Mesodermal cell (in vitro differentiated cells): ENCODE data around the gene KCTD16.

Experiments
- H3K27ac ChIP-seq: 2 replicates; pipeline ENCODE4 v1.7.0; 2013; ENCODE audit warnings: mild to moderate bottlenecking, low read depth, low read length, moderate library complexity; ENCODE audit not compliant: severe bottlenecking
- H3K36me3 ChIP-seq: 2 replicates; pipeline ENCODE4 v1.7.1; 2013; ENCODE audit warnings: mild to moderate bottlenecking, low read length, moderate library complexity; ENCODE audit not compliant: control insufficient read depth, insufficient read depth
- H3K4me1 ChIP-seq: one replicate; pipeline ENCODE4 v1.7.1; 2013; ENCODE audit warnings: mild to moderate bottlenecking, low read length; ENCODE audit not compliant: insufficient read depth, control insufficient read depth, poor library complexity, severe bottlenecking
- H3K4me3 ChIP-seq: 2 replicates; pipeline ENCODE4 v1.7.0; 2013; ENCODE audit warnings: low read length, control low read depth, mild to moderate bottlenecking; ENCODE audit not compliant: insufficient read depth, poor library complexity, severe bottlenecking; ENCODE audit errors: extremely low read depth
- H3K9me3 ChIP-seq: 2 replicates; pipeline ENCODE4 v1.7.1; 2013; ENCODE audit warnings: mild to moderate bottlenecking, low read length, moderate library complexity; ENCODE audit not compliant: control insufficient read depth
- WGBS, 2 experiments: methylation state at CpG; one replicate each; pipeline ENCODE4 v1.1.5; 2013; ENCODE audit warnings: missing lambda C conversion rate in 2 of 2; ENCODE audit not compliant: insufficient coverage in 2 of 2; 5-methylcytosine and 5-hydroxymethylcytosine counted together

The KCTD16 gene

DNA sequence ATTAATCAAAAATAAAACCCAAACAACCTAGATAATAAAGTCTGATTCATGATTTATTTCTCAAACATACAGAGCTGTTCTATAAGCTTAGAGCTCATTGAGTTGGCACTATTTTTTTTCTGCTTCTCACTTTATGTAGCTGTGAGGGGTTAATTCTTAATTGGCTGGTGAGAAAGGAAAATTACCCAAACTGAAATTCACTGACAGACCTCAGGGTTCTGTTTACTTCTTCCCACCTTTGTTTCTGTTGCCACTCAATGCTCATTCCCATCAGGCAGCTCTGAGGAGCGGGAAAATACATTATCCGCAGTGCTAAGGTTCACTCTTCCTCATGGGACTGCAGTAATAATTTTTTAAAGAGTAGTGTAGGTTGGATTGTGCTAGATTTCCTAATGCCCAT lies 139.9 kb downstream of the KCTD16 start:
- no CpG with 5 or more reads among the region's 2 CpGs for WGBS, 2 experiments
- H3K9me3 ChIP-seq: no peaks in the 10 kb centered on the region
- H3K4me1 ChIP-seq: no peaks in the 10 kb centered on the region
- H3K27ac ChIP-seq: no peak overlapping the region
- H3K36me3 ChIP-seq: no peaks in the 10 kb centered on the region
- no peak overlapping the region for H3K4me3 ChIP-seq

- H3K4me1 ChIP-seq: no peaks in the 10 kb centered on the region
- H3K4me3 ChIP-seq: no peak overlapping the region
- no peaks in the 10 kb centered on the region for H3K36me3 ChIP-seq
- H3K9me3 ChIP-seq: no peaks in the 10 kb centered on the region
- WGBS, 2 experiments: no CpG with 5 or more reads among the region's 1 CpG
- H3K27ac ChIP-seq: no peak overlapping the region
Measured at GRCh38 chr5:144313147-144313726, 142.6 kb downstream of the KCTD16 start.

- Histone ChIP-seq H3K4me3 (no peak overlapping the region), H3K27ac (no peak overlapping the region), H3K4me1 (no peaks in the 10 kb centered on the region), H3K36me3 (no peaks in the 10 kb centered on the region), H3K9me3 (no peaks in the 10 kb centered on the region)
- WGBS, 2 experiments: 80 to 82% methylated on average over 3 of the region's 4 CpGs
Measured at GRCh38 chr5:144315026-144315425, 144.4 kb downstream of the KCTD16 start.

DNA sequence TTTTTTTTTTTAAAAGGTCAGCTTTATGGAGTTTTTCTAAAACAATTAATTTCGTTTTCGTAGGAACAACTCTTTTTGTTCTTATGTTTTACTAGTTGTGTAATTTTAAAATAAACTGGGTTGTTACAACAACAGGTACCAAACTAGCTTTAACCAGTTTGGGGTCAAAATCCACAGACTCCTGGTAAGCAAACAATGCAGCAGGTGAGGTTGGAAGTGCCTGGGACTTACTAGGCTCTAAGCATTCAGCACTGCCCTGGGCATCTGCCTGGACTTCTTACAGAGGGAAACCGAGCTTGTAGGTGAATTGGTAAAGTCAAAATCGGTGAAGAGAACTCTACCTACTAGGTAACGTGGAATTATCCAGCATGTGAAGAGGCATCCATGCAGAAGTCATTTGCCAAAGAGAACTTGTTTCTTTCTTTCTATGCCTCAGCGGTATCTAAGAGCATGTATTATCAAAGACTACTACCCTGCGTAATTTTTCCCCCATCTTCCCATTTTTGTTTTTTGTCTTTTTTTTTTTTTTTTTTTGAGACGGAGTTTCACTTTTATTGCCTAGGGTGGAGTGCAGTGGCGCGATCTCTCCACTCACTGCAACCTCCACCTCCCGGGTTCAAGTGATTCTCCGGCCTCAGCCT lies 145.4 kb downstream of the KCTD16 start:
- 88 to 100% methylated on average over 1 to 8 of the region's 12 CpGs for WGBS, 2 experiments
- H3K4me3 ChIP-seq: no peak overlapping the region
- H3K27ac ChIP-seq: no peak overlapping the region

GRCh38 chr5:144318011-144318410 lies 147.3 kb downstream of the KCTD16 start:
- H3K4me1 ChIP-seq: no peaks in the 10 kb centered on the region
- H3K27ac ChIP-seq: no peak overlapping the region
- no peaks in the 10 kb centered on the region for H3K9me3 ChIP-seq
- no peaks in the 10 kb centered on the region for H3K36me3 ChIP-seq
- H3K4me3 ChIP-seq: no peak overlapping the region
- 25 to 46% methylated on average over 1 to 3 of the region's 3 CpGs for WGBS, 2 experiments

More for the DNA sequence above, 145.4 kb downstream of the KCTD16 start:
- Histone ChIP-seq H3K36me3 (no peaks in the 10 kb centered on the region), H3K9me3 (no peaks in the 10 kb centered on the region), H3K4me1 (no peaks in the 10 kb centered on the region)

GRCh38 chr5:144318460-144318859 lies 147.8 kb downstream of the KCTD16 start:
- Histone ChIP-seq H3K4me3 (no peak overlapping the region), H3K36me3 (no peaks in the 10 kb centered on the region), H3K9me3 (no peaks in the 10 kb centered on the region), H3K4me1 (no peaks in the 10 kb centered on the region), H3K27ac (no peak overlapping the region)
- whole genome bisulfite sequencing, 2 experiments: 25 to 30% methylated on average over 2 to 4 of the region's 4 CpGs

DNA sequence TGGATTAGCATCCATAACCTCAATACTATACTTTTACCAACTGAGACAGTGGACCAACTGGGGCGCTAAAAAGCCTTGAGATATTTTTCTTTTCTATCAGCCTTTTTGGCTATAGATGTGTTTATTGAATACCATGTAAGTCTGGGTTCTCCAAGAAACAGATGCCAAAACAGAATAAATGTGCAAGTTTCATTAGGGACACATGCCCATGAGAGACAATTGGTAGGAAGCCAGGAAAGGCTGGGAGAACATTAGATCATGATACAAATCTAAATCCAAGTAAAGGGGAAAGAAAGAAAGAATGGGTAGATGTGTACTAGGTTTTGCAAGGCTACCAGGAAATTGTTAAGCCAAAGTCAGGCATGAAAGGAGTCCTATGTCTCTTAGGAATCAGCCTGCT lies 152.5 kb downstream of the KCTD16 start:
- no peaks in the 10 kb centered on the region for H3K36me3 ChIP-seq
- no peak overlapping the region for H3K27ac ChIP-seq
- no peak overlapping the region for H3K4me3 ChIP-seq
- H3K9me3 ChIP-seq: no peaks in the 10 kb centered on the region
- no CpG with 5 or more reads among the region's 1 CpG for WGBS, 2 experiments
- H3K4me1 ChIP-seq: no peaks in the 10 kb centered on the region

GRCh38 chr5:144325532-144325931 lies 154.9 kb downstream of the KCTD16 start:
- Histone ChIP-seq H3K9me3 (no peaks in the 10 kb centered on the region), H3K4me3 (no peak overlapping the region), H3K36me3 (no peaks in the 10 kb centered on the region), H3K4me1 (no peaks in the 10 kb centered on the region), H3K27ac (no peak overlapping the region)
- WGBS, 2 experiments: 83 to 92% methylated on average over 3 of the region's 3 CpGs

GRCh38 chr5:144328494-144328893 lies 157.8 kb downstream of the KCTD16 start:
- H3K27ac ChIP-seq: no peak overlapping the region
- no peaks in the 10 kb centered on the region for H3K4me1 ChIP-seq
- 83 to 100% methylated on average over 1 of the region's 2 CpGs for WGBS, 2 experiments
- H3K4me3 ChIP-seq: no peak overlapping the region
- H3K36me3 ChIP-seq: no peaks in the 10 kb centered on the region
- H3K9me3 ChIP-seq: no peaks in the 10 kb centered on the region

DNA sequence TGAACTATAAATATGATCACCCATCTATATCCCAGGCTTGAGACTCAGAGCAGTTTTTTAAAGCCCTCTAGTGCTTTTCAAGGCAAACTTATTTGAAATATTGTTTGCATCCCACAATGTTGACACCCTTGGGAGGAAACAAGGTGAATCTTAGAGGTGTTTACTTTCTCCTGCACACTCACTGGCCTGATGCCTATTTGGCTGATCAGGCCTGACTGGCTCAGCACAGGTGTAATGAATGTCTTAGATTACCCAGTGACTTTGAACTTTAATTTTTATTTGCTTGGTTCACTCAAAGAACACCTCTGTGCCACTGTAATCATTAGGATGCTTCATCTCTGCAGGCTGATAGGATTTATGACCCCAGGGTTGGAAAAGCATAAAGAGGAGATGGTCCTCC lies 158.3 kb downstream of the KCTD16 start:
- Histone ChIP-seq H3K4me1 (no peaks in the 10 kb centered on the region), H3K27ac (no peak overlapping the region), H3K9me3 (no peaks in the 10 kb centered on the region), H3K36me3 (no peaks in the 10 kb centered on the region), H3K4me3 (no peak overlapping the region)

DNA sequence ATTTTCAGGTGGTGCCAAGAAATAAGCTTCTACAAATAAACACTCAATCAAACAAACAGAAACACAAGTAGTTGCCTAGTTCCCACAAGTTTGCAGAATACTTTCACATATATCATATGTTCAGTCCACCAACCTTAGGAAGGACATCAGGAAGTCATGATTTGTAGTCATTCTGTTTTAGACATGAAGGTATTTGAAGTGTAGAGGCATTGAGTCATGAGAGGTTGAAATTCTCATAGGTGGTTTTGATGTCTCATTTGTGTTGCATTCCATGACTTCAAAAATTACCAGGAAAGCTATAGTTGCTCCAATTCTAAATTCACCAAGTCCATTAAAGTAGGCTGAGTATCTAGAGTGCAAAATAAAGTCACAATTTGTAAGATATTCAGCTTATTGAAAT lies 159.0 kb downstream of the KCTD16 start:
- Histone ChIP-seq H3K9me3 (no peaks in the 10 kb centered on the region), H3K27ac (no peak overlapping the region), H3K36me3 (no peaks in the 10 kb centered on the region), H3K4me3 (no peak overlapping the region), H3K4me1 (no peaks in the 10 kb centered on the region)
